KMS-11 (cell line): Measurements from ENCODE around the gene CCDC7.

Experiments
- H2AFZ ChIP-seq: fragments of 200-600 bp; sonication (generic); 2 replicates; pipeline ENCODE4 v1.6.1; 2016; ENCODE audit warnings: antibody characterized with exemption, mixed run types, low read depth
- H3K27ac ChIP-seq: fragments of 200-600 bp; sonication (generic); 2 replicates; pipeline ENCODE4 v1.6.1; 2016; ENCODE audit warnings: mild to moderate bottlenecking, mixed run types
- H3K27me3 ChIP-seq: fragments of 200-600 bp; sonication (generic); 2 replicates; pipeline ENCODE4 v1.6.1; 2017; ENCODE audit warnings: mild to moderate bottlenecking, low read depth, mixed run types, moderate library complexity; ENCODE audit not compliant: insufficient read depth
- H3K36me3 ChIP-seq: fragments of 200-600 bp; sonication (generic); 2 replicates; pipeline ENCODE4 v1.6.1; 2017; ENCODE audit warnings: mild to moderate bottlenecking, mixed run types; ENCODE audit not compliant: insufficient read depth
- H3K4me1 ChIP-seq: fragments of 200-600 bp; sonication (generic); 2 replicates; pipeline ENCODE4 v1.6.1; 2016; ENCODE audit warnings: mild to moderate bottlenecking, low read depth, mixed run types; ENCODE audit not compliant: poor library complexity, severe bottlenecking
- H3K4me2 ChIP-seq: fragments of 200-600 bp; sonication (generic); 2 replicates; pipeline ENCODE4 v1.7.0; 2016; ENCODE audit warnings: mild to moderate bottlenecking, mixed run types
- H3K4me3 ChIP-seq: fragments of 200-600 bp; sonication (generic); IDR thresholded peaks from 2 replicates; pipeline ENCODE4 v1.6.1; 2017; ENCODE audit warnings: low read depth, low read length, mixed read lengths; ENCODE audit not compliant: insufficient read depth
- H3K79me2 ChIP-seq: fragments of 200-600 bp; sonication (generic); 2 replicates; pipeline ENCODE4 v1.6.1; 2016; ENCODE audit warnings: low read depth, mixed run types; ENCODE audit not compliant: insufficient read depth
- H3K9ac ChIP-seq: fragments of 200-600 bp; sonication (generic); 2 replicates; pipeline ENCODE4 v1.6.1; 2016; ENCODE audit warnings: mild to moderate bottlenecking, mixed run types
- H4K20me1 ChIP-seq: fragments of 200-600 bp; sonication (generic); 2 replicates; pipeline ENCODE4 v1.6.1; 2016; ENCODE audit warnings: mild to moderate bottlenecking, mixed run types; ENCODE audit not compliant: insufficient read depth
- TF ChIP-seq, protein P1 (sequence below): fragments of 200-600 bp; sonication (generic); conservative IDR thresholded peaks from 2 replicates; pipeline ENCODE4 v1.6.1; 2017; ENCODE audit warnings: low read depth, mild to moderate bottlenecking, antibody characterized with exemption, low read length, moderate library complexity, mixed read lengths

The CCDC7 gene

GRCh38 chr10:32923134-32923533, 477.2 kb downstream of the CCDC7 start:
- no peak overlapping the region for H3K9ac ChIP-seq
- H3K4me2 ChIP-seq: no peak overlapping the region
- no peaks in the 10 kb centered on the region for H4K20me1 ChIP-seq
- no peak overlapping the region for H2AFZ ChIP-seq
- no peaks in the 10 kb centered on the region for H3K27me3 ChIP-seq
- TF ChIP-seq, protein P1, sequence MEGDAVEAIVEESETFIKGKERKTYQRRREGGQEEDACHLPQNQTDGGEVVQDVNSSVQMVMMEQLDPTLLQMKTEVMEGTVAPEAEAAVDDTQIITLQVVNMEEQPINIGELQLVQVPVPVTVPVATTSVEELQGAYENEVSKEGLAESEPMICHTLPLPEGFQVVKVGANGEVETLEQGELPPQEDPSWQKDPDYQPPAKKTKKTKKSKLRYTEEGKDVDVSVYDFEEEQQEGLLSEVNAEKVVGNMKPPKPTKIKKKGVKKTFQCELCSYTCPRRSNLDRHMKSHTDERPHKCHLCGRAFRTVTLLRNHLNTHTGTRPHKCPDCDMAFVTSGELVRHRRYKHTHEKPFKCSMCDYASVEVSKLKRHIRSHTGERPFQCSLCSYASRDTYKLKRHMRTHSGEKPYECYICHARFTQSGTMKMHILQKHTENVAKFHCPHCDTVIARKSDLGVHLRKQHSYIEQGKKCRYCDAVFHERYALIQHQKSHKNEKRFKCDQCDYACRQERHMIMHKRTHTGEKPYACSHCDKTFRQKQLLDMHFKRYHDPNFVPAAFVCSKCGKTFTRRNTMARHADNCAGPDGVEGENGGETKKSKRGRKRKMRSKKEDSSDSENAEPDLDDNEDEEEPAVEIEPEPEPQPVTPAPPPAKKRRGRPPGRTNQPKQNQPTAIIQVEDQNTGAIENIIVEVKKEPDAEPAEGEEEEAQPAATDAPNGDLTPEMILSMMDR: no peak
- no peaks in the 10 kb centered on the region for H3K79me2 ChIP-seq
- no peak overlapping the region for H3K4me3 ChIP-seq
- no peaks in the 10 kb centered on the region for H3K4me1 ChIP-seq
- H3K36me3 ChIP-seq: no peaks in the 10 kb centered on the region; the same call in 1 of the 2 replicates
- H3K27ac ChIP-seq: no peak overlapping the region

- Histone ChIP-seq H3K79me2 (no peaks in the 10 kb centered on the region), H2AFZ (no peak overlapping the region), H3K4me1 (no peaks in the 10 kb centered on the region), H3K27me3 (no peaks in the 10 kb centered on the region), H3K27ac (no peak overlapping the region), H4K20me1 (no peaks in the 10 kb centered on the region), H3K36me3 (no peaks in the 10 kb centered on the region; the same call in 1 of the 2 replicates), H3K4me3 (no peak overlapping the region), H3K9ac (no peak overlapping the region), H3K4me2 (no peak overlapping the region)
- TF ChIP-seq, protein P1: no peak
Observed at GRCh38 chr10:32923849-32924248, 477.9 kb downstream of the CCDC7 start.
